NCI-H1048 (cell line): ENCODE results near the gene RNF157.

ENCODE experiments used
- DNase-seq: peaks from one replicate; lab custom pipeline; 2025; lab: John Stamatoyannopoulos, UW

RNF157 gene

DNA sequence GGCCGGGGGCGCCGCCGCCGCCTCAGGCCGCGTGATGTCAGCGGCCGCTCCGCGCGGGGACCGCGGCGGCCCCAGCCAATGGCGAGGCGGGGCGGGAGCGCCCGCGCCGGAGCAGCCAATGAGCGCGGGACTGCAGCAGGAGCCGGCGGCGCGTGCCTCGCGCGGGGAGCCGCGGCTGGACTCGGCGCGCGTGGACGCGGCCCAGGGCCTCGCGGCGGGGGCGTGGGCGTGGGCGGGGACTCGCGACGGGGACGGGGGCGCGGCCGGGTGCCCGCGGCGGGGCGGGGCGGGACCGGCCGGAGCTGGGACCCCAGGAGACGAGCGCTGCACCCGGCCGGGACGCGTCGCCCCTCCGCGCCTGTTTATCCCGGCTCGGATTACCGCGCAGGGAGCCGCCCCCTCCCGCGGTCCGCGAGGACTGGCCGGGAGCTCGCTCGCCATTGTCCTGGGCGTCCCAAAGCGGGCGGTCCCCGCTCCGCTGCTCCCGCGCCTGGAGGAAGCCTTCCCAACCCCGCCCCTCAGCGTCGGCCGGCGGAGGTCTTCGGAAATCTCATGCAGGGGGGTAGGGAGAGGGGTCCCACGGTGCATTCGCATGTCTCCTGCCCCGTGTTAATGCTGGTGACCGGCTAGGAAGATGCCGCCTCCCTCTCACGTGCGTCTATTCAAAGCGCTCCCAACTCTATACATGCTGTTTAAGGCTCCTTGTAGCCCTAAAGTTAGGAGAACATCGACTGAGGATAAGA, at the start of gene RNF157:
Gene RNF157 (minus strand): TSS at position 33 of the 743 bp plus-strand sequence. CDS start 253 bp downstream, outside the sequence.
- no peak for DNase-seq

DNA sequence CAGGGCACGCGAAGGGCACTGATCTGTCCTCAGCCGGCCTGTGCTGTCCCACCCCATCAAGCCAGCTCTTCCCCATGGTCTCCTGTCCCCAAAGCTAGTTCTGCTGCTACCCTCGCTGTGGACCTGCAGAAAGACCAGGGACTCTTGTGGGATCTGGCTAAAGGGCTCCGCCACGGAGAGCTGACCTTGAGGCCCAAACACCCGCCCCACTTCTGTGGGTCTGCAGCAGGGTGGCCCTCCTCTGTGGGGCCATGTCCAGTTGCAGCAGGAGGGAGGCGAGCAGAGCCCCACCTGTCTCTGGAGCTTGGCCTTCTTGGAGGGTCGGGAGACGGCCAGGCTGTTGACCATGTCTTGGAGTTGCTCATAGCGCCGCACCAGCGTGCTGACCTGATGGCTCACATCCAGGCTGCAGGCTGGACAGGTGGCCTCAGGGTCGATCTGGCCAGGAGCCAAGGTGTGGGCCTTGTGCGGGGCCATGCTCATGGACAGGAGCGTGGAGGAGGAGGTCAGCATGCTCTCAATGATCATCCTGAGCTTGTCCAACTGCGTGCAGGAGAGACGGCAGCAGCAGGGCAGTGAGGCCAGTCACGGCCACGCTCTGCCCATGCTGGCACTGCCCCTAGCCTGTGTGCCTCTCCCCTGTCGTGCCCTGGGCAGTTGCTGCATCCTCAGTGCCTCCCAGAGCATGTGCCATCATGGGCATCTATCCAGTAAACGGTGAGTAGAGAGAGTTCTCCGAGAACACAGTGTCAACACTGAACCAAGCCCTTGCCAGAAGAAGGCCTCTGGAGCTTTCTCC, 41.5 kb upstream of the RNF157 start:
- DNase-seq: no peak

DNA sequence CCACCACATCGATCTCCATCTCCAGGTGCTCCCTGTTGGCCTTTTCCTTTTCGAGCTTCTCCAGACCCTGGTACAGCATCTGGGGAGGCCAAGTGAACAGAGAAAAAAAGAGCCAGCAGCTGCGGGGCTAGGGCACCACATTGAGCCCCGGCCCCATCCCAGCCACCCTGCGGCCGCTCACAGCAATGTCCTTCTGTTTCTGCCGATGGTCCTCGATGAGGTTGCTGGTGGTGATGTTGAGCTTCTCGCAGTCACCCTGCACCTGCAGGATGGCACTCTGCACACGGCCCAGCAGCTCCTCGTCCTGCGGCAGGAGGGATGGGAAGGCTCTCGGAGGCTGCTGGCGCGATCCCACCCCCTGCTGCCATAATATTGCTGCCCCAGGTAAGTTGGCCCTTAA, 40.4 kb upstream of the RNF157 start:
- no peak for DNase-seq

DNA sequence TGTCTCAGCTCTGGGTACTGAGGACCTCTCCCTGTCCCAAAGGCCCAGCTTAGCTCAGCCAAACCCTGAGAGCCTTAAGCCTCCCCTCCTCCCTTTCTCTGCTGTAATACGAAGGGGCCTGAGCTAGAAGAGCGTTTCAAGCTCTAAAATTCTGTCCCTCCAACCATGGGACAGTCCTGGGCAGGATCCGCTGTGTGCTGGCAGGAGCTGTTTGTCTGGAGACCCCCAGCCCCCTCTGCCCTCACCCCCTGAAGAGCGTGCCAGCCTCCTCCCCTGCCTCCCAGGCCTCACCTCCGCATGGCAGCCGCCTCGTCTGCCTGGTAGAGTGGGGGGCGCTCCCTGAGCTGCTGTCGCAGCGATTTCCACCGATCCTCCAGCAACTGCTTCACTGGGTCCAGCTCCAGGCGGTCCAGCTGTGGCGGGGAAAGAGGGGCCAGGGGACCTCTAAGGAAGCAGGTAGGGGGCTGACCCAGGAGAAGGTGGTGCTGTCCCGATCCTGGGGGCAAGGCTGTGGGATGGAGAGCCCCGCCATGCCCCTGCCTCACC, 39.5 kb upstream of the RNF157 start:
- no peak for DNase-seq

DNA sequence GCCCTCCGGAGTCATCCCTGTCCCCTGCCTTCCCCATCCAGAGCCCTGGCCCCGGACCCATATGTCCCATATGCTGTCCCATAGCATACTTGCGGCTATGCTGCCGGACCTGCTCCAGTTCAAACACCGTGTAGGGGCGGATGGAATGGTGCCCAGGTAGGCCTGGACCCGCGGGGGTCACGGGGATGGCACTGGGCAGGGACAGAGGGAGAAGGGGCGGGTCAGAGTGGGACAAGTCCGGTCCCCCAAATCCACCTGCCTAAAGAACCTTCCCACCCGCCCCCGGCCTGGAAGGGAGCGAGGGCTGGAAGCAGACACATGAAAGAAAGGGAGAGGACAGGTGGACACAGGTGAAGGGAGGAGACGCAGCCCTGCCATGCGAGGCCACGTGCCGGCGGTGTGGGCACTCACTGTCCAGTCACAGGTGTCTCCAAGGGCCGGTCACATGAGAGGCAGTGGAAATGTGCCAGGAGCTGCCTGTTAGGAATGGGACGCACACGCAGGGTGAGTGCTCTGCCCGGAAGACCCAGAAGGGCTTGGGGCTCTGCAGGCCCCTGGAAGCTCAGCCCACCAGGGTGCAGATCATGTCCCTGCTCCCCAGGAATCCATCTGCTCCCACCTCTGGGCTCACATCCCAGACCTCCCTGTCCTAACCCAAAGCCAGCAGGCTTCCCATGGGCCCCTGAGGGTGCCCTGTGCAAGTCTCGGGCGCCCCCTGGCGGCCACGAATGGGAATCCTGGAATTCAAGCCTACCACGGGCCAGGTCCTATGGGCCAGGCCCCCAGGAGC, 38.9 kb upstream of the RNF157 start:
- peak; percentile 49 for DNase-seq

DNA sequence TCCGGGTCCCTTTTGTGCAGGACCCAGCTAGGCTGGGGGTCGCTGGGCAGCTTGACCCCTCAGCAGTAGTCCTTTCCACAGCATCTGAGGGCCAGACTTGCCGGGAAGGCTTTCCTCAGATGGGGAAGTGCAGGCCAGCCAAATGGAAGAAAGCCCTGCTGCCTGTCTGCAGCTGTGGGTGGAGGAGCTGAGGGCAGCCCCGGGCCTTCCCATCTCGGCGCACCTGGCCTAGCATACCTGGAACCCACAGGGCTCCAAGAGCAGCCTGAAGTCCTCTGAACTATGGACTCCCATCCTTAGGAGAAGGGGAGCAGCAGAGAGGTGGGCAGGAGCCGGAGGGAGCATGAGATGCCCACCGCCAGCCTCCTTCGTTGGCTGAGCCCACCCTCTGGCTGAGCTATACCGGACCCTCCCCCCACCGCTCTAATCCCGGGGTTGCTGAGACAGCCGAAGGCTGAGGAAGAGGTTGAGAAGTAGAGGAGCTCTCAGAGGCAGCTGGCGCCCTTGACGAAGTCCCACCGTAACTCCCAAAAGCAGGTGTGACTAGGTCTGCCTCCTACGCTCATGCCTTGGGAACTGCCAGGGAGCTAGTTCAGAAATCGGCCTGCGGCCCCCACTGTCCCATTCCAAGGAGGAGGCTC, 38.1 kb upstream of the RNF157 start:
- DNase-seq: no peak

DNA sequence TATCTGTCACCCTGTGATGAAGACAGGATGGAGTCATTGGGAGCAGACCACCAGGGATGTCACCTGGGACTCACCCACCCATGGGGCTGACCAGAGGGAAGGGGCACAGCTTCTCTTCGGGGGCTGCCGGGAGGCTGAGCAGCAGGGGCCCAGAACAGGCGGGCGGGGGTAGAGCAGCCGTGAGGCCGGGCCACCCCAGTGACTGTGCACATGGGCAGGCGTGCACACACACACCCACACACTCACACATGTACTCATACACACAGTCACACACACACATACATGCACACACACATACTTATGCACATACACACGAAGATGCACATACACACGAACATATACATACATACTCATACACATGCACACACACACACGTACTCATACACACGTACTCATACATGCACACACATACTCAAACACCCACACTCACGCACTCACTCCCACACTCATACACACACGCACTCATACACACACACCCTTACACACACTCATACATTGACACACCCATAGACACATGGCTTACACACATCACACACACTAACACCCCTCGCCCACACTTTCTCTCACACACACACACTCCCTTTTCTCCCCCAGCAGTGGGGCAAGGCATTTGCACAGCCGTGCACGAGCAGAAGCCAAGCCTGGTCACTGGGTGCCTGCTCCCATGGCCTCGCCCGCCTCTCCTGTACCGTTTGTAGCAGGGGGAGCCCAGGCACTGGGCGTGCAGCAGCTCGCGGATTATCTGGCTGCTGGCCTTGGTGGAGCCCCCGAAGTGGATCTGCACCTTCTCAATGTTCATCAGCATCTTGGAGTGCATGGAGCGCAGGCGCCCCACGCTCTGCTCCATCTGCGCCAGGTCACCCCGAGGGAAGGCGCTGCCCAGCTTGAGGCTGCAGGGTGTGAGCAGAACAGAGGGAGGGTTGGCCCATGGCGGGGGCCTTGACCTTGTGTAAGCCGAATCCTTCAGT, 37.3 kb upstream of the RNF157 start:
- DNase-seq: no peak

DNA sequence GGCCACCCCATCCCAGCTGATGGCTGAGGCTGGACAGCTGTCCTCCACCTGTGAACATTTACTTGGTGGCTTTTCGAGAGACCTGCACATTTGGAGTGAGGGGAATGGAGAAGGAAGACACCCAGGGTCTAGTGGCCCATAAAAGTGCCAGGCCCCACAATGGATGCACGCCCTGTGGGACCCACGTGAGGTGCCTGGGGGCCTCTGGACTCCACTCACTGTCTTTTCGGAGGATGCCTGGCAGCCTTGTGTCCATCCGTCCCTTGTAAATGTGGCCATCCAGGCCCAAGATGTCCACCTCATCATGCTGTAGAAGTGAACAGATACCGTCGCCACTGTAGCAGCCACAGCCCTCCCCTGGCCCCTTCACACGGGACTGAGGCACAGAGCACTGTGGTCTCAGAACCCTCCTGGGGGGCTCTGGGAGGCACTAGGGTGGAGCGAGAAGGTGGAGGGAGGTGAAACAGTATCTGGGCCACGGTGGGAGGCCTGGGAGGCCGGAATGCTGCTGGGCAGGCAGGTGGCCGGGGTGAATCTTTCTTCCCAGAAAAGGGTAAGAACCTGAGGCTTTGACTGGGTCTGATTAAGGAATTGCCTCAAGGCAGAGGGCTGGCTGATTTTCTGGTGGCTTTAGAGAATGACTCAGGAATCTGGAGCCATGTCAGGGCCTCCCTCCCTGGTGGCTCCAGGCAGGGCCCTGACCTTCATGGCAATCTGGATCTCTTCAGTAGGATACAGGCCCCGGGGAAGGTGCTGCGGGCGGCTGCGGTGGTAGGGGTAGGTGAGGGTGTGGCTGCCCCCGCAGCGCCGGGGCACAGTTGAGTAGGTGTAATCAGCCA, 36.4 kb upstream of the RNF157 start:
- no peak for DNase-seq

DNA sequence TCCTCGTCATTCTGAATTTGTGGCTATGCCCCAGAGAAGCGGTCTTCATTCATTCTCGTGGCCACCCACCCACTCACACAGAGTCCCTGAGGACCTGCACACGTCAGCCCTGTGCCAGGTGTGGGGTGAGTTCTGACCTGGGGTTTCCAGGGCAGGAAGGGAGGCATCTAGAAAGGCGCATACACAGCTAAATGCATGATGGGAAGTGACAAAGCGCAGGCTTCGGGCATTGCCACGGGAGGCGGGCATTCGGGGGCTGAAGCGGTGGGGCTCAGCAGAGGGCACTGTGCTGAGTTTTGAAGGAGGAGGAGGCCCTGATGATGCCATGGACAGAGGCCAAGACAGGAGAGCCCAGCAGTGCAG, 35.8 kb upstream of the RNF157 start:
- no peak for DNase-seq

DNA sequence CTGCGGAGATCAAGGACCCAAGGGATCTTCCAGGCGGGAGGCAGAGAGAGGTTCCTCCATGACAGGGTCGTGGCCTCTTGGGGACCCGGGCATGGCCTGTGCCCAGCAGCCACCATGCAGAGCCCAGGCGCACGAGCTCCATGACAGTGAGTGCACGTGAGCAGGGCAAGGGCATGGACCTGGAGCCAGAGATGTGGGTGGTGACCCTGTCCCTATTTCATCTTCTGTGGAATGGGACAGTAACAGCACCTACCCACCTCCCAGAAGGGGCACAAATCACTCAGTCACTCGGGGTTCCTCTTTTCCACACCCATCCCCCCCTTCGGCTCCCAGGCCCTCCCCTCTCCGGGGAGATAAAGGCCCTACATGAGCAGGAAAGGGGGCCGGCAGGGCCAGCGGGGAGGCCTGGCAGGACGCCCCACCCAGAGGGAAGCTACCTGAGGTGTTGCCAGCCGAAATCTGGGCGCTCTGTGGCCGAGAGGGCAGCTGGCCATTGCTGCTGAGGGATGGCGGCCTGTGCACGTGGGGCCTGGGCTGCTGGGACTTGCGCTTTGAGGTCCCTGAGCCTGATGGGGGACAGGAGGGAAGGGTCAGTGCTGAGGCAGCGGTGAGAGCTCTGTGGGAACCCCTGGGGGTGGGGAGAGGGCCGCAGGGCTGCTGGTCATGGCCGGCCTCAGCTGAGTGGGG, 35.2 kb upstream of the RNF157 start:
- DNase-seq: no peak

DNA sequence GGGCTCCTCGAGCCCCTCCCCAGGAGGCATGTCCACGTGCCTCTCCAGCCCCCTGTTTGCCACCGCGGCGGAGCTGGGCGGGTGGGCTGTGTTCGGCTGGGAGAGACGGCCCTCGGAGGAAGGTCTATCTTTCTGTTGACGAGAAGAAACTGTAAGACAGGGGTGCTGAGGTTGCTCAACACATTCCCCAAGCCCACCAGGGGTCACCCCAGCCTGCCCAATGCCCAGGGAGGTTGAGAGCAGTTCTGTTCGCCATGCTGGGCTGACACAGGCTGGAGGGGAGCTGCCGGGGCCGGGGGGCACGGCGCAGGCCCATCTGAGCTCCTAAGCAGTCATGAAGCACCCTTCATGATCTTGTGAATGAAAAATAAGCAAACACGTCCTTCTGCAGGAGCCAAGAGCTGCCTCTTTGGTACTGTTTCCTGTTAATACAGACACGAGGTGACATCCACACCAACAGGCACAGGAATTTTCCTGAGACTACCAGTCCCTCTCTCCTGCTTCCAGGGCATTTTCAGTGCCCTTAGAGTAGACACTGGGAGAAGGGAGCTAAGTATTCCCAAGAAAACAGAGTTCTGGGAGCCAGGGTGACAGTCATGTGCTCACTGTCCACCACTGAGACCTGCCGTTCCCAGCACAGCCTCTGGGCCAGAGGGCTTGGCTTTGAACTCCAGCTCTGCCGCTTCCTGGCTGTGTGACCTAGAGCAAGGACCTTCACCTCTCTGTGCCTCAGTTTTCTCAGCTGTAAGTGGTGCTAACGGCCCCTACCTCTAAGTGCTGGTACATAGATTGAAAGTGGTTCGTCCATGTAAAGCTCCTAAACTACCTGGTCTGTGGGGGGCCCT, 34.0 kb upstream of the RNF157 start:
- DNase-seq: no peak

DNA sequence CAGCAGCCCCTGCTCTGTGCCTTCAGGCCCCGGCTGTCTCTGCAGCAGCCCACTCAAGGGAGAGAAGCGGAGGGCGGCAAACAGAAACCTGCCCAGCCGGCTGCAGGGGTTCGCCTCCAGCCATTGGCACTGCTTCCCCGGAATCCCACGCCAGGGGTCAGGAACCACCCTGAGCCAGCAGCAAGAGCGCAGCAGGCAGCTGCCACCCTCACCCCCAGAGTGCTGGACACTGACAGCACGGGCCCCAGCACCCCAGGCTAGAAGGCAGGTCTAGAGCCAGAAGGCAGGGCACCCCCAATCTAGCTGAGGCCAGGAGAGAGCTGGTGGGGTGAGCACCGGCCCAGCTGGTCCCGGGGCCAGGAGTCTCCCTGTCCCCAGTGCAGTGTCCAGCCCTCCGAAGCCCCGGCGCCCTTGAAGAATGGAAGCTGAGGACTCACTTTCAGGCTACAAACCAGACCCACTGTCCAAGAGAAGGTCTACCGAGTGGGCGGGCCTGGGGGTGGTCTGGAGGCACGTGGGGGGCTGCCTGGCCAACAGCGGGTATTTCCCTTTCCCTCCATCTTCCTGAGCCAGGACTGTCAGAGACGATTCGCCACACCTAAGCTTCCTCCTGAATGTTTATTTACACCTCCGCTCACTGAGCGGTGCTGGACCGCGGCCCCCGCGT, 33.3 kb upstream of the RNF157 start:
- no peak for DNase-seq

DNA sequence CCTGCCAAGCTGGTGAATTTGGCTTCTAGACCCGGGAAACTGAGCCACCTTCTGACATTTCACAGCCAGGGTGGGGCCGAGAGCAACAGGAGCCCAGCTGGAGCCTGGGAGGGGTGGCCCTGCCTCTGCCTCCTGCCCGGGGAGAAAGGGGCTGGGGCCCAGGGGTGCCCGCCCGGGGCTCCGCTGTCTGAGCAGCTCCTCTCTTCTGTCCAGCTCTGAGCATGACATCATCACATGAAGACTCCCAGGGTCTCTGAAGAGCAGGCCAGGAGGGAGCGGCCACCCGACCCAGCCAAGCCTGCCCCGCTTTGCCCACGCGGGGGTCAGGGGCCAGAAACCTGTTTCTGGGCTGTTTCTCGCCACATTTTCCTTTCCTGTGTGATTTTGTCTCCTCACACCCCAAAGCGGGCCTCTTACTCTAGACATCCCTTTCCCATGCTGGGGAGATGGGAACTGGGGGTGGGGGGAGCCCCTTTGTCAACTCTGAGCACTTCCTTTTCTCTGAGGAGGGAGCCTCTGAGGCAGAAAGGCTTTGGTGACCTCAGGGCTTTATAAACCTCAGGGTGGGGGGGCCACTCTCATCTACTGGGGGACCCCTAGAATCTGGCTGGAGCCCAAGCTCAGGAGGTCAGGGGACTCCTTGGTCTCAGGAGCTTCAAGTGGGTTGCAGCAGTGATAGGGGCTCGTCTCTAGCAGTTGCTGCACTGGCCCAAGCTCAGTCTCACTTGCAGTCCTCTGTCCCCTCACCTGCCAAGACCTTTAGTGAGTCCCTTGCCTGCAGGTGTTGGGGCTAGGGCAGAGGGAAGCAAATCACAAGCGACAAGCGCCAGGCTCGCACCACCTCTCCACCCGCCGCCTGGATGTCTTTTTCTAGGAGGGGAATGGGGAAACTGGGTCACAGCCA, 32.5 kb upstream of the RNF157 start:
- DNase-seq: no peak

DNA sequence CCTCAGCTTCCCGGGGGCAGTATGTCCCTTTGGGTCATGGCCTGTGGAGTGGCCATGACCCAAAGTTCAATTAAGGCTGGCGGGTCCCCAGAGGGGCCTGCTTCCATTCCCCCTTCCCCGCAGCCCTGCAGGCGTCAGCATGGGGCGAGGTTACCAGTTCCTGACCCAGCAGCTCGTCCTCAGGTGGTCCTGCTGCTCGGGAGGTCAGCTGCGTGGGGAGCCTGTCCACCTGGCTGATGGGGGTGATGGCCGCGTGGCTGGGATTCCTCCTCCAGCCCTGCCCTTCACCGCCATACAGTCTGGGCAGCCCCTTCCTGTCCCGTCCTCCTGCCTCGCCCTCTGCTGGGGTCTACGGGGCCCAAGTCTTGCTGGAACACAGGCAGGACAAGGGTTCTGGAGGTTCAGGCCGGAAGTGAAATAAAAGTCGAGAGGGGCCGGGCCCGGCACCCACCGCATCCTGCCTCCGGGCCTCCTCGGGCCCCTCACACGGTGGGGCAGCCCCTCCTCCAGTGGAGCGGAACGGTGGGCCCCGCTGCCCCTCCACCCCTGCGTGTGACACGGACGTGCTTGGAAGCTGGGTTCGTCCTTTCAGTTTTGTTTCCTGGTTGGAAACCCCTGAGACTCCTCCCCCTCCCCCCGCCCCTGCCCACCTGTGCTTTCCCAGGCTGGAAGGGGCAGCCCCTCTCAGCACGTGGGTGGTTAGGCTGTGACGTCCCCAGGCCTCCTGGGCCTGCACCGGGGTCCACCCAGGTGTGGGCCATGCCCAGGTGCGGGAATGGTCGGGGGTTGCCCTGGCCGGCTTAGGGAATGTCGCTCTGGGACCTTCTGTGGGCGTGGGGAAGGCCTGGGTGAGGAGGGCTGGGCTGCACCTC, 31.6 kb upstream of the RNF157 start:
- no peak for DNase-seq

DNA sequence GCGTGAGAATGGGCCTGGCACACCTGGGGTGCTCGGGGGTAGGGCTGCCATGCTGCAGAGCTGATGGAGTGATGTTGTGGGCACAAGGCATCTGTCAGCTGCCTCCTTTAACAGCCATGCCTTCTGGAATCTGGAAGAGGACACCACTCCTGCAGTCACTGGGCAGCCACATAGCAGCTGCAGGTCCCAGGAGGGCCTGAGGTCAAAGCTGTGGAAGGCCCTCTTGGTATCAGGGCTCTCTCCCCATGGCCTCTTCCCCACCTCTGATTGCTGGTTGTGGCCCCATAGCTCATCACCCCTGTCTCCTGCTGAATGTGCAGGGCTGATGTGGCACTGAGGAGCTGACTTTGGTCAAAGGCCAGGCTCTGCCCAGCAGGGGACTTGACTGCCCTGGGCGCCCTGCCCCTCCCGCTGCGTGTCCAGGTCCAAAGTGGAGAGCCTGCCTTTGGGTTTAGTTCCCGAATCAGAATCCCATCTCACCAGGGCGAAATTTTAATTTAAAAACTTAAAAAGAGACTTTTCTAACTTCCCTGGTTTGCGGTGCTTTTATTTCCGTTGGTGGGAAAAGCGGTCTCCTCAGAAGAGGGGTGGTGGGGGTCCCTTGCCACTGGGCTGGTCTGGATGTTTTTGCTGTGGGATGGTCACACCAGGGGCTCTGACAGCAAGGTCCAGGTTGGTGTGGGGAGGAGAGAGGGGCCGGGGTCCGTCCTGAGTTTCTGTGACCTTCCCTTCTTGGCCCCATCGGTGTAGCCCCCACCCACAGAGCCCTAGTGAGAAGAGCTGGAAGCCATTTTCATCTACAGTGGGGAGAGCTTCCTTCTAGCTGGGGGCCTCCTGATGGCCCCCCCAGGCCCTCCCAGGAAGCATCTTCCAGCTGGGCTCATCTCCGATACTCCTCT, 30.7 kb upstream of the RNF157 start:
- no peak for DNase-seq
